Measurements from ENCODE around the gene PVRIG.
A peak's percentile ranks its signal among the peaks of the same experiment; 100 is the strongest.
"Not testable (repeated sequence)": the region's sequence is repeated elsewhere in the genome, so short reads cannot be mapped to it uniquely, and the experiment has no call there.

PVRIG gene

DNA sequence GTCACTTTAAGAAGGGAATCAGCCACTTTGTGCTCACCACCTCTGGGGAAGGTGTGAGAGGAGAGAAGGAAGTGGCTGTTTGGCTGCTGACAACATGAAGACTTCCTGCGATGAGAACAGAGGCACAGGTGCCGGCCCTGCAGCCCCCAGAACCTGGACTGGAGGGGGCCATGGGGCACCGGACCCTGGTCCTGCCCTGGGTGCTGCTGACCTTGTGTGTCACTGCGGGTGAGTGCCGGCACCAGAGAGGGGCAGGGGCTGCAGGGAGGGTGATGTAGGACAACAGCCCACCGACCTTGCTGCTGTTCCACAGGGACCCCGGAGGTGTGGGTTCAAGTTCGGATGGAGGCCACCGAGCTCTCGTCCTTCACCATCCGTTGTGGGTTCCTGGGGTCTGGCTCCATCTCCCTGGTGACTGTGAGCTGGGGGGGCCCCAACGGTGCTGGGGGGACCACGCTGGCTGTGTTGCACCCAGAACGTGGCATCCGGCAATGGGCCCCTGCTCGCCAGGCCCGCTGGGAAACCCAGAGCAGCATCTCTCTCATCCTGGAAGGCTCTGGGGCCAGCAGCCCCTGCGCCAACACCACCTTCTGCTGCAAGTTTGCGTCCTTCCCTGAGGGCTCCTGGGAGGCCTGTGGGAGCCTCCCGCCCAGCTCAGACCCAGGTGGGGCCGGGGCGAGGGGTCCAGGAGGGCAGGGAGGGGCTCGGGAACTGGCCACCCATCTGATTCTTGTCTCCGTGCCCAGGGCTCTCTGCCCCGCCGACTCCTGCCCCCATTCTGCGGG lies at the start of gene PVRIG:
TSS of gene PVRIG (plus strand) at position 149 of the 785 bp plus-strand sequence. CDS start at position 171, 22 bp downstream.
- DNase-seq (ENCODE audit: low spot score), result not testable (repeated sequence)

DNA sequence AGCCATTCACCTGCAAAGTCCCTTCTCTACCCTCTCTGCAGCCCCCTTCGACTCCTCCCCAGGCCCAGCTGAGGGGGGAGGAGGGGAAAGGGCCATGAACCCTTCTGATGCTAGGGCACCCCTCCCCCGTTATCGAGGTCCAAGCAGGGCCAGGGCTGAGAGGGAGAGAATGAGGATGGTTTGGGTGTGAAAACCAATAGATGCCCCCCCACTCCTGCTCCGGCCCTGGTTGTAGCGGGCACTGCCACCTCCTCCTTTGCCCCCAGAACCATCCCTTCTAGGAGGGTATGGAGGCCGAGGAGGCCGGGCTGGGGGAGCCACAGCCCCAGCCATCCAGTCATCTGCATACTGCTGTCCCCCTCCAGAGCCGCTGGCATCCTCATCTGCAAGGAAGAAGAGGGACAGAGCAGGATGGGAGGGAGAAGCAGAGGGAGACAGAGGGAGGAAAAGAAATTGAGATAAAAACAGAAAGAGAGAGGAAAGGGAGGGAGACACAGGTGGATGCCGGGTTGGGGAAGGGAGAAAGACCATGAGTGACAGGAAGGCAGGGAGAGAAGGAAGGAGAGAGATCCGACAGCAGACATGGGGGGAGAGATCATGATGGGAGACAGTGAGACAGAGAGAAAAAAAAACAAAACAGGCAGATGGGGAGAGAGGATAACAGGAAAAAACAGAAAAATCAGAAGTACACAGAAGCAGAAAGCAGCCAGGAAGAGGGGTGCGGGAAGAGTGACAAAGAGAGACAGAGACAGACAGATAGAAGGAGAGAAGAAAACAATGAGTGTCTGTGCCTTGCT lies 49.5 kb upstream of the PVRIG start:
- no peak for DNase-seq (ENCODE audit: low spot score)

DNA sequence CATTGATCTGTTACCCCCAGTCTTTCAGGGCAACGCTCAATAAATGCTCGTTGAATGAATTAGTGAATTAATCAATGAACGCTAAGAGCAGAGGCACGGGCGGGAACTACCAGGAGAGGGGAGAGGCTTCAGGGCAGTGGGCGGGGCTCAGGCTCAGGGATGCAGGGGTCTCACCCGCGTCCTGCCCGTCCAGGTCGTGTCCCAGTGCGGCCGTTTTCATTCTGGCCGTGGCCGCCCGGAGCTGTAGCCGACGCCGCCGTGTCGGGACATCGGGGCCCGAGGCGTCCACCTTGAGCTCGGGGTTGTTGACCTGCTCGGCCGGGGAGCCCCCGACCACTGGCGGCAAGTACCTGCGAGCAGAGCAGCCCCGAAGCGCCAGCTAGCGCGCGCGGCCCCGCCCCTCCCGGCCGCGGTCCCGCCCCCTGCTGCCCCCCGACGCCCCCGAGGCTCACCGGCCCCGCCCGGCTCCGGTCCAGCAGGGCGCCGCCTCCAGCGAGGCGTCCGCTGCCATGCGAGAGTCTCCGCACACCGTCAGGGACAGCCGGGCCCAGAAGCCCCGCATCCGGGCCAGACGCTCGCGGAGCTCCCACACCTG lies 48.6 kb upstream of the PVRIG start:
- DNase-seq (ENCODE audit: low spot score), result no peak

DNA sequence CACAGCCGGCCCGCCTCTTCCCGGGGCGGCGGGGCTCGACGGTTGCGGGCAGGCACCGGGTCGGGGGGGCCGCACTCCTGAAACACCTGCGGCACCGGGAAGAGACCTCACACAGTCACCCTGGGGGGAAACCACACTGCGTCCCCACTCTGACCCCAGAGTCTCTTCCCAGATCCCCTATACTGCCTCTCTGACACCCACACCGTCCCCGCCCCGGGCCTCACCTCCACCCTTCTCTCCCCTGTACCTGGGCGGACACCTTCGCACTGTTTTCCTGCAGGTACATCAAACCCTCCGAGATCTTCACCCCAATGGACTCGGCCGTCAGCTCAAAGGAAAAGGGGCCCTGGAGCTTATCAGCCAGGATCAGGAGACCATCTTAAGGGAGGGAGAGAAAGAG lies 47.9 kb upstream of the PVRIG start:
- DNase-seq (ENCODE audit: low spot score), result no peak

DNA sequence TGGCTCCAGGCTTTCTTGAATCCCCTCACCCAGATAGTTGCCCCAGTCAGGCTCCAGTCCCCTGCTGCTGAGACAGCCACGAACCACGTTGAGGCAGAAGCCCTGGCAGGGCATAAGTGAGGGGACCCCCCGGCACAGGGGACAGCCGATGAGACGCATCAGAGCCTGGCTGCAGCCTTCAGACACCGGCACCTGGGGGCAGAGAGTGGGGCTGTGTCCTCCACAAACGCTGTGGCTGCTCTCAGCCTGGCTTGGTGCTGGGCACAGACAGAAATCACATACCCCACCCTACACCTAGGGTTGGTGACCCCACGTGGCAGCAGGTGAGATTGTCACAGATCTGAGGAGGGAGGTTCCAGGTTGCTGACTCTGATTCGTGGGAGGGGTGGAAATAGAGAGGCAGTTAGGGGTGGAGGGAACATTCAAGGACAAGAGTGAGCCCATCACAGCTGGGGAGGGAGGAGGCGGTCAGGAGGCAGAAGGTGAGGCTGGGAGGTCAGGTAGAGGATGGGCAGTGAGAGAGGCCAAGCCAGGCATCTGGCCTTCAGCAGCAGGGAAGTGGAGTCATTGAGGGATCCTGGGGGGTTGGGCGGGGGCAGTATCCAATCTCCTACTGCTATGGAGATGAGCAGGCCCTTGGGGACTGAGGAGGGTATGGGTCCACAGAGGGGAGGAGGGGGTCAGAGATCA lies 45.8 kb upstream of the PVRIG start:
- DNase-seq (ENCODE audit: low spot score), result no peak

DNA sequence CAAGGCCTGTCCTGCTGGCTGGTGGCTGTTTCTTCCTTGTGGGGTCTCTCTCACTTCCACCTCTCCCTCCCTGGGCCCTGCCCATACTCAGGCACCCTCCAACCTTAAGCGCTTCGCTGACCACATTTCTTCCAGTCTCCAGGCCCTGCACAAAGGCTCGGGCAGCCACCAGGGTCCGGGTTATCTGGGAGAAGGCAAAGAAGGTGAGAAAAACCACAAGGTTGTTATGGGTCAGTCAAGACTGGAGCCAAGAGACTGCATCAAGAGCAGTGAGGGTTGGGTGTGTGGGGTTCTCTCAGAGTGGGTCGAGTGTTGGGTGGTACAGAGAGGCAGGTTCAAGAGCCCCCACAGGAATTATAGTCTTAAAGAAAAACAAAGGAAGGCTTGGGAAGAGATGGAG lies 45.2 kb upstream of the PVRIG start:
- DNase-seq (ENCODE audit: low spot score), result no peak

DNA sequence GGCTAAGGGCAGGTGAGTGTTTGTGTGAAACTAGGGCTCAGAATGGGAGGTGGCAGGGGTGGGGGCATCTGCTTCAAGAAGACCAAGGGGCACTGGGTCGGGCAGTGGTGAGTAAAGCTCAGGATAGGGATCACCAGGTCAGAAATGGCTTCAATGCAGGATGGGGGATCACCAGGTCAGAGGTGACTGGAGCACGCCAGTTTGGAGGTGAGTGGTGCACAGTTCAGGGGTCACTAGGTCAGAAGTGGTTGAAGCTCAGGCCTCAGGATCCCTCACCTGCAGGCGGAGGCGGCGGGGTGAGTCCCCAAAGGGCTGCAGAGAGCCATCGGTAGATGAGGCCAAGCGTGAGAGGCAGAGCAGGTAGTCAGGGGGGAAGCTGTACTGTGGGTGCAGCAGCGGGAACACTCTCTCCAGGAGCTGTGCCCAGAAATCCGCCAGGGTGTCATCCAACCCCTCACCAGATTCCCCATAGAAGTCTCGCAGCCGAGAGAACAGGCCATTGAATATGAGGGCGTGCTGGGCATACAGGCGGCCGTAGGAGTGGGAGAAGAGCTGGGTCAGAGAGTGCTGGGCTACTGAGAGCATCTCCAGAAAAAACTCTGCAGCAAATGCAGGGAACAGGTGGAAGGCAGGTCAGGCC lies 44.3 kb upstream of the PVRIG start:
- no peak for DNase-seq (ENCODE audit: low spot score)

DNA sequence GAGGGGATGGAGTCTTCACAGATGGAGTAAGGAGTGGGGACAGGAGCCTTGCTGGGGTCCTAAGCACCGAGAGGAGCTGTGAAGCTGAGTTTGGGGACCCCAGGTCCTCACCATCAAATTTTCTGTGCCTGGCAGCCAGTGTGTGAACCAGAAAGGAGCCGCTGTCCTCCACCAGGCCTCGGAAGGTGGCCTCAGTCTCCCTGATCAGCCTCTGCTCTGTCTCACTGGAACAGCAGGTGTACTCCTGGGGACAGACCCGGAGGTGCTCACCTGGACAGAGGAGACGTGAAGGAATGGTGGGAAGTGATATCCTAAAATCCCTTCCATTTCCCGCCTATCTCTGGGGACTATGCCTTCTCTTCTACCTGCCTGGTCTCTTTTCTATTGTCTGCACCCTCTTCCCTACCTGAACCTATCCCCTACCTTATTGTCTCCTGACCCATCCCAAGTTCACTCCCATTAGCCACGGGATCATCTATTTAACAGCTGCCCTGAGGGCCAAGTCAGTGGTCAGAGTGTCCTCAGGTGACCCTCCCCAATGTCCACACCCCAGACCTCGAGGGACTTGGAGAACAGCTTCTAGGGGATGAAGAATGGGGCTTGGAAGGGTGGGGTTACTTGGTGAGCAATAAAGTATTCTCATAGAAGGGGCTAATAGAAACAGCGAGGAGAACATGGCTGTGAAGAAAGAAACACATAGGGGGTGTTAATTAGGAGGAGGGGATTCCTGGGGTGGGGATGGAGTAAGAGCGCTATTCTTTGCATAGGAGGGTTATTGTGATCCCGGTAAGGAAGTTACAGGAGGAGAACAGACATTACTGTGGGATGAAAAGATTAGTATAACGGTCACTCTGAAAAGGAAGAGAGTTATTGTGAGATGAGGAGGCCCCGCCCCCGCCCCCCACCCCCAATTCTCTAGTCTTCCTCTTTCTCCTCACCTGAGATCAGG lies 43.4 kb upstream of the PVRIG start:
- no peak for DNase-seq (ENCODE audit: low spot score)

DNA sequence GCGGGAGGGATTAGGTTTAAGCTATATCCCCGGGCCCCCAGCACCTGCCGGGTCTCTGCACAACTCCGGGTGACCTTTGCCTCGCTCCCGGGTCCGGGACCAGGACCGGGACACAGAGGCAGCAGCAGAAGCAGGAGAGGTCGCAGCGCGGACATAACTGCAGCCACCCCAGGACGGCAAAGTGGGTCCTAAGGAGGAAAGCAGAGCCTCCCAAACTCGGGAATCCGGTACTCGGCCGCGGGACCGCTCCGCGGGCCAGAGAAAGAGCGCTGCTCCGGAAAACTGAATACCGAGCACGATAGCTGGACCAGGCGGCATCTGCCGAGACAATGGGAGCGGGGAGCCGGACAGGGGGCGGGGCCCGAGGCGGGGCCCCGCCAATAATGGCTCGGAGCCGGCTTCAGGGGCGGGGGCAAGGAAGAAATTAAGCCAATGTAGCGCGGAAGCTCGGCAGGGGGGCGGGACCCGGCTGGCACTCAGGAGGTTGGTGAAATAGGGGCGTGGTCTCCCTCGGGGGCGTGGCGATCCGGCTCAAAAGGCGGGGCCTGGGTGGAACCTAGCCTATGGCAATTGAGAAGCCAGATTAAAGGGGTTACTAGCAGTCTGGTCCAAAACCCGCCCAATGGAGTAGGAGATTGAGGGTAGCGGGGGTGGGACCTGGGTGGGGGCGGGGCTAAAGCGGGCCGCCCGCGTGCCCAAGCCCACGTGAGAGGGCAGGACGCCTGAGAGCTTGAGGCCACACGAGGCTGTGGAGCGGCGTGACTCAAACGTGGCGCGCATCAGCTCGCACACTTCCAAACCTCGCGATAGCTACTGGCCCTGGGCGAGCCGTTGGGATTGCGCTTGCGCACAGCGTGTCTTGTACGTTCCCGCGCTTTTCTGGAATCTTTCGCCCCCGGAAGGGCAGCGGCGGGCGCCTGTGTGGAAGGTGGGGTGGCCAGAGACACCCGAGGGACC lies 42.4 kb upstream of the PVRIG start, which contains the start of the genes GPC2 and STAG3:
TSS of gene GPC2 (minus strand) at position 337 of the 957 bp plus-strand sequence. CDS start at position 155, 182 bp downstream.
TSS of gene STAG3 (plus strand) at position 874 of the 957 bp plus-strand sequence. CDS start 2,639 bp downstream, outside the sequence.
- peak; percentile 98 for DNase-seq (ENCODE audit: low spot score)

DNA sequence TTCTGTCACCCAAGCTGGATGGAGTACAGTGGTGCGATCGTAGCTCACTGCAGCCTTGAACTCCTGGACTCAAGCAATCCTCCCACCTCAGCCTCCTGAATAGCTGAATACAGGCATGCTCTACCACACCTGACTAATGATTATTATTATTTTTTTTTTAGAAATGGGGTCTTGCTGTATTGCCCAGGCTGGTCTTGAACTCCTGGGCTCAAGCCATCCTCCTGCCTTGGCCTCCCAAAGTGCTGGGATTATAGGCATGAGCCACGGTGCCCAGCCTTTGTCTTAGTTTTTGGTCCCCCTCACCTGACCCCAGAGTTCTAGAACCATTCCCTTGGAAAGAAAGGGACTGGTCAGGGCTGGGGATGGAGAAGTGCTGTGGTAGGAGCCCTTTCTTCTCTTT lies 39.7 kb upstream of the PVRIG start:
- not testable (repeated sequence) for DNase-seq (ENCODE audit: low spot score)

DNA sequence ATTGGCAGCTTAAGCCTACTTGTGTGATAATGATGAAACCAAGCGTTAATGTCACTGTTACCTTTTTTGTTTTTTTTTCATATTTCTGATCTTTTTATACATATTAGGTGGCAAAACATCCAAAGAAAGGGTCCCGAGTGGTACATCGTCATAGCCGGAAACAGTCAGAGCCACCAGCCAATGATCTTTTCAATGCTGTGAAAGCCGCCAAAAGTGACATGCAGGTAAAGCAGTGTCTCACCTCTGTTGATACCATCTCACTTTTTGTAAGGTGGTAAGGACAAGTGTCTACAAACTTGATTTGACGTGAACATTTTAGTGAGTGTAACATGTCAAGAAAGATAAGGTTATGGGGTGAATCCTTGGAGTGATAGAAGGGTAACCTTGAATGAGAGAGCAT lies 37.1 kb upstream of the PVRIG start:
- DNase-seq (ENCODE audit: low spot score), result not testable (repeated sequence)

DNA sequence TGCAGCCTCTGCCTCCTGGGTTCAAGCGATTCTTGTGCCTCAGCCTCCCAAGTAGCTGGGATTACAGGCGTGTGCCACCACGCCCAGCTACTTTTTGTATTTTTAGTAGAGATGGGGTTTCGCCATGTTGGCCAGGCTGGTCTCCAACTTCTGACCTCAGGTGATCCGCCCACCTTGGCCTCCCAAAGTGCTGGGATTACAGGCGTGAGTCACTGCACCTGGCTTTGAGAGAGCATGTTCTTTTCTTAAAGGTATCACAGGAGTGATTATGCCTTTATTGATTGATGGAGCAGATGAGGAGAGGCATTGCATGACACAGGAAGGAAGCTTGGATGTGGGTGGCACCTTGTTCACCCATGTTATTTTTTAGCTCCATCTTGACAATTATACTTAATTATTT lies 36.7 kb upstream of the PVRIG start:
- not testable (repeated sequence) for DNase-seq (ENCODE audit: low spot score)

DNA sequence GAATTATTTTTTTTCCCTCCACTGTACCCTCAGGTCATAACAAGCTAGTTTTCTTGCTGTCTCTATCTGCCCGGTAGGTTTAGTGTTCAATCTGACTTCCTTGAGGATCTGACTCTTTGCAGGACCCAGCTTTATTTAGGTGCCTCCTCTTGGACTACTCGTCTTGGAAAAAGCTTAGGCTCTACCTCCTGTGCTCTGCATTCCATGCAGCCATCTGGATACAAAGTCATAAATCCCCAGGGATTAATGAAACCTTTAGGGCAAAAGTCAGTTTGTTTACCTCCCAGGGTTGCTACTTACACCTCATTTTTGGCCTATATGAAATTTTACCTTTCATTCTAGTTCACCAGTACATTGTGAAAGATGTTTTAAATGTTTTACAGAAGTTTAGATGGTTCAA lies 34.0 kb upstream of the PVRIG start:
- DNase-seq (ENCODE audit: low spot score), result no peak

DNA sequence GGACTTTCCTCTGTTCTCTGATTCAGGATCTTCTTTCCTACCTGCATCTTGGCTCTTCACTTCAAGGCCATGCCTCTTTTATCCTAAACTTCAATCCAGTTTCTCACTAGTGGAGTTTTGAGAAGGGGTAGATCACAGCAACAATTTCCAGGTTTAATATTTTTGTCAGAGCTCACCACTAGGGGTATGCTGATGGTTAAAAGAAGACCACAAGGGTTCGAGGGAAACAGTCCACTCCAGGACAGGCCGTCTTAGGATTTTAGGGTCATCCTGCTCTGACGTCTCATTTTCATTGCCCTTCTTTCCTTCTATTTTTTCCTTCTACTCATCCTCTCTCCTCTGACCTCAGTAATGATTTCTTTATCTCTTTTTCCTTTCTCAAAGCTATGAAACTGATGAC lies 30.7 kb upstream of the PVRIG start:
- DNase-seq (ENCODE audit: low spot score), result no peak

DNA sequence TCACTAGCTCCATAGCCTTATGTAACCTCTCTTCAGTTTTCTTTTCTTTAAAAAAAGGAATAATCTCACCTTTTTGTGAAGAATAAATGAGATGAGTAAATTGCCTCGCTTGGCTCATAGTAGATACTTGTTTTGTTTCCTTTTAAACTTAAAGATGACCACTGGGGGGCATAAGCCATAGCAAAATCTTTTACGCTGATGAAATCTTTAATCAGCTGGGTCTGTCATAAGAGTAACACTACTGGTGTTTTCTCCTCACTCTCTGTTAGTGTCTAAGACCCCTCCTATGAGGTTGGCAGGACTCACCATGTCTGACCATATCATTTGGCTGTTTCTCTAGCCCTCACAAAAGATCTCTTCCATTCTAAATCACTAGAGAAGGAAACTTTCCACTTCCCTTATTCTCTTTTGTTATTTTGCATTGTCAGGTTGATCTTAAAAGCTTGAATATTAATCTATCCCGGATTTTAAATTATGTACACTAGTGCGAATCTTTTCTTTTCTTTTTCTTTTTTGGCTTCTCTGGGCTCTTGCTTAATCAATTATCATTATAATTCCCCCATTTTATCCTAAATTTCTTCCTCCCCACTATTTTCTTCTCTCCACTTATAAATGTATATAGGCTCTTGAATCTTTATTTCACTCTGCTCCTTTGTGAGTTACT lies 29.6 kb upstream of the PVRIG start:
- DNase-seq (ENCODE audit: low spot score), result no peak

DNA sequence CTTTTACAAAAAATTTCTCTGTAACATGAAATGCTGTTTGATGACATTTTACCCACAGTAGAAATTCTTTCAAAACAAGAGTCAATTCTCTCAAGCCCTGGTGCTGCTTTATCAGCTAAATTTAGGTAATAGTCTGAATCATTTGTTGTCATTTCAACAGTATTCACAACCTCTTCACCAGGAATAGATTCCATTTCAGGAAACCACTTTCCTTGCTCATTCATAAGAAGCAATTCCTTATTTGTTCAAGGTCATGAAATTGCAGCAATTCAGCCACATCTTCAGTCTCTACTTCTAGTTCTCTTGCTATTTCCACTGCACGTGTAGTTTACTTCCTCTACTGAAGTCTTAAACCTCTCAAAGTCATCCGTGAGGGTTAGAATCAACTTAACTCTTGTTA lies 28.0 kb upstream of the PVRIG start:
- no peak for DNase-seq (ENCODE audit: low spot score)

DNA sequence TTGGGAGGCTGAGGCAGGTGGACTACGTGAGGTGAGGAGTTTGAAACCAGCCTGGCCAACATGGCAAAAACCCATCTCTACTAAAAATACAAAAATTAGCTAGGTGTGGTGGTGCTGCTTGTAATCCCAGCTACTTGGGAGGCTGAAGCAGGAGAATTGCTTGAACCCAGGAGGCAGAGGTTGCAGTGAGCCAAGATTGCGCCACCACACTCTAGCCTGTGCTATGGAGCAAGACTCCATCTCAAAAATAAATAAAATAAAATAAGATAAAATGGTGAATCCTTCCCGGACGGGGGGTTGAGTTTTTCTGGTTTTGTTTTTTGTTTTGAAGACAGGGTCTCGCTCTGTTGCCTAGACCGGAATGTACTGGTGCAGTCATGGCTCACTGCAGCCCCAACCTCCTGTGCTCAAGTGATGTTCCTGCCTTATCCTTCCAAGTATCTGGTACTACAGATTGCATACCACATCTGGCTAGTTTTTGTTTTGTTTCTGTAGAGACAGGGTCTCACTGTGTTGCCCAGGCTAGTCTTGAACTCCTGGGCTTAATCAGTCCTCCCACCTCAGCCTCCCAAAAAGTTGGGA lies 27.4 kb upstream of the PVRIG start:
- not testable (repeated sequence) for DNase-seq (ENCODE audit: low spot score)

DNA sequence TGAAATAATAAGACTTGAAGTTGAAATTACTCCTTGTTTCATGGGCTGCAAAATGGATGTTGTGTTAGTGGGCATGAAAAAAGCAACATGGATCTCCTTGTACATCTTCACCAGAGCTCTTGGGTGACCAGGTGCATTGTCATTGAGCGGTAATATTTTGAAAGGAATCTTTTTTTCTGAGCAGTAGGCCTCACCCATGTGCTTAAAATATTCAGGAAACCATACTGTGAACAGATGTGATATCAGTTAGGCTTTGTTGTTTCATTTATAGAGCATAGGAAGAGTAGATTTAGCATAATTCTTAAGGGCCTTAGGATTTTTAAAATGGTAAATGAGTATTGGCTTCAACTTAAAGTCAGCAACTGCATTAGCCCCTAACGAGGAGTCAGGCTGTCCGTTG lies 26.8 kb upstream of the PVRIG start:
- no peak for DNase-seq (ENCODE audit: low spot score)

All from left forelimb (tissue), 1 donor.